ENCODE data around the gene TRPV4.

The TRPV4 gene

GRCh38 chr12:109764123-109764522 is 69.1 kb downstream of the TRPV4 start:
- no peak overlapping the region for H3K27ac Mint-ChIP-seq
- H3K4me1 Mint-ChIP-seq, result peaks cover 4% of the 10 kb centered on the region

GRCh38 chr12:109763201-109763841 is 69.9 kb downstream of the TRPV4 start:
- no peaks in the 10 kb centered on the region for H3K9me3 Mint-ChIP-seq
- H3K27ac Mint-ChIP-seq, result no peak overlapping the region
- H3K36me3 Mint-ChIP-seq (ENCODE audit: low read depth), result no peaks in the 10 kb centered on the region
- TF ChIP-seq CTCF (IDR thresholded peaks at IDR 0.05; ENCODE audit: unreplicated experiment in 3 of 3), result no peak
- H3K4me3 Mint-ChIP-seq, result no peak overlapping the region
- H3K27me3 Mint-ChIP-seq (ENCODE audit: low read depth), result peaks cover 5% of the 10 kb centered on the region
- peaks cover 4% of the 10 kb centered on the region for H3K4me1 Mint-ChIP-seq

More at GRCh38 chr12:109764123-109764522, 69.1 kb downstream of the TRPV4 start:
- TF ChIP-seq CTCF (IDR thresholded peaks at IDR 0.05; ENCODE audit: unreplicated experiment in 3 of 3), result no peak
- Mint-ChIP-seq H3K27me3 (ENCODE audit: low read depth) (peaks cover 3% of the 10 kb centered on the region), H3K36me3 (ENCODE audit: low read depth) (no peaks in the 10 kb centered on the region), H3K9me3 (no peaks in the 10 kb centered on the region), H3K4me3 (no peak overlapping the region)

GRCh38 chr12:109762673-109763191 is 70.5 kb downstream of the TRPV4 start:
- TF ChIP-seq CTCF (IDR thresholded peaks at IDR 0.05; ENCODE audit: unreplicated experiment in 3 of 3), result no peak
- Mint-ChIP-seq H3K27me3 (ENCODE audit: low read depth) (peaks cover 5% of the 10 kb centered on the region), H3K4me1 (peaks cover 8% of the 10 kb centered on the region), H3K36me3 (ENCODE audit: low read depth) (no peaks in the 10 kb centered on the region), H3K4me3 (no peak overlapping the region), H3K9me3 (no peaks in the 10 kb centered on the region), H3K27ac (no peak overlapping the region)

- H3K36me3 Mint-ChIP-seq (ENCODE audit: low read depth), result no peaks in the 10 kb centered on the region
- H3K27me3 Mint-ChIP-seq (ENCODE audit: low read depth), result peaks cover 5% of the 10 kb centered on the region
- peaks cover 10% of the 10 kb centered on the region for H3K4me1 Mint-ChIP-seq
- H3K9me3 Mint-ChIP-seq, result peaks cover under 1% of the 10 kb centered on the region
- H3K4me3 Mint-ChIP-seq, result no peak overlapping the region
- H3K27ac Mint-ChIP-seq, result no peak overlapping the region
- TF ChIP-seq CTCF (IDR thresholded peaks at IDR 0.05; ENCODE audit: unreplicated experiment in 3 of 3), result no peak
These were observed 71.0 kb downstream of the TRPV4 start for GRCh38 chr12:109762071-109762672.

GRCh38 chr12:109760930-109761921 is 72.0 kb downstream of the TRPV4 start:
- H3K4me1 Mint-ChIP-seq, result peaks cover 10% of the 10 kb centered on the region

More at GRCh38 chr12:109760930-109761921, 72.0 kb downstream of the TRPV4 start:
- peaks cover 10% of the 10 kb centered on the region for H3K9me3 Mint-ChIP-seq
- TF ChIP-seq CTCF (IDR thresholded peaks at IDR 0.05; ENCODE audit: unreplicated experiment in 3 of 3), result no peak
- peaks cover 7% of the 10 kb centered on the region for H3K36me3 Mint-ChIP-seq (ENCODE audit: low read depth)
- H3K27ac Mint-ChIP-seq, result no peak overlapping the region
- peaks cover 5% of the 10 kb centered on the region for H3K27me3 Mint-ChIP-seq (ENCODE audit: low read depth)
- no peak overlapping the region for H3K4me3 Mint-ChIP-seq
